Measurements from ENCODE around the gene ARHGEF16. TPM values are rescaled to one million over a fixed set of nuclear protein-coding genes. Genes with fewer than 3 reads are reported as not detected.
A peak's percentile ranks its signal among the peaks of the same experiment; 100 is the strongest.

The ARHGEF16 gene
- total RNA-seq, 1 donor from 2014 or later = 1.3 TPM

GRCh38 chr1:3473381-3473844 is 18.9 kb downstream of the ARHGEF16 start:
- Histone ChIP-seq H2AFZ (replicated peaks) (no peak overlapping the region), H3K36me3 (no peaks in the 10 kb centered on the region), H3K4me2 (no peak overlapping the region), H3K9ac (no peak overlapping the region), H3F3A (ENCODE audit: low read depth) (peaks cover 14% of the 10 kb centered on the region), H3K4me3 (no peak overlapping the region), H4K20me1 (ENCODE audit: low read depth) (no peaks in the 10 kb centered on the region), H3K27me3 (no peaks in the 10 kb centered on the region), H3K79me2 (ENCODE audit: low read depth) (no peaks in the 10 kb centered on the region), H3K9me3 (ENCODE audit: low read depth) (no peaks in the 10 kb centered on the region), H3K27ac (no peak overlapping the region), H3K4me1 (peaks cover 14% of the 10 kb centered on the region)
- Mint-ChIP-seq H3K4me1 (peaks cover 32% of the 10 kb centered on the region), H3K4me3 (peak overlapping the region; percentile 48), H3K36me3 (peaks cover 4% of the 10 kb centered on the region), H3K9me3 (peaks cover 4% of the 10 kb centered on the region), H3K27ac (peak overlapping the region; percentile 90), H3K27me3 (ENCODE audit: insufficient read depth, low read depth) (peaks cover 14% of the 10 kb centered on the region)
- TF ChIP-seq, protein P1, sequence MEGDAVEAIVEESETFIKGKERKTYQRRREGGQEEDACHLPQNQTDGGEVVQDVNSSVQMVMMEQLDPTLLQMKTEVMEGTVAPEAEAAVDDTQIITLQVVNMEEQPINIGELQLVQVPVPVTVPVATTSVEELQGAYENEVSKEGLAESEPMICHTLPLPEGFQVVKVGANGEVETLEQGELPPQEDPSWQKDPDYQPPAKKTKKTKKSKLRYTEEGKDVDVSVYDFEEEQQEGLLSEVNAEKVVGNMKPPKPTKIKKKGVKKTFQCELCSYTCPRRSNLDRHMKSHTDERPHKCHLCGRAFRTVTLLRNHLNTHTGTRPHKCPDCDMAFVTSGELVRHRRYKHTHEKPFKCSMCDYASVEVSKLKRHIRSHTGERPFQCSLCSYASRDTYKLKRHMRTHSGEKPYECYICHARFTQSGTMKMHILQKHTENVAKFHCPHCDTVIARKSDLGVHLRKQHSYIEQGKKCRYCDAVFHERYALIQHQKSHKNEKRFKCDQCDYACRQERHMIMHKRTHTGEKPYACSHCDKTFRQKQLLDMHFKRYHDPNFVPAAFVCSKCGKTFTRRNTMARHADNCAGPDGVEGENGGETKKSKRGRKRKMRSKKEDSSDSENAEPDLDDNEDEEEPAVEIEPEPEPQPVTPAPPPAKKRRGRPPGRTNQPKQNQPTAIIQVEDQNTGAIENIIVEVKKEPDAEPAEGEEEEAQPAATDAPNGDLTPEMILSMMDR (IDR thresholded peaks at IDR 0.05) = no peak
- TF ChIP-seq EZH2 (IDR thresholded peaks at IDR 0.05) (no peak), EZH2phosphoT487 (IDR thresholded peaks at IDR 0.05) (no peak)
- DNase-seq (ENCODE audit: low spot score) = no peak

GRCh38 chr1:3474016-3474415 is 19.6 kb downstream of the ARHGEF16 start:
- Histone ChIP-seq H4K20me1 (ENCODE audit: low read depth) (no peaks in the 10 kb centered on the region), H3K36me3 (no peaks in the 10 kb centered on the region), H3K4me1 (peaks cover 14% of the 10 kb centered on the region), H3K4me2 (no peak overlapping the region), H3F3A (ENCODE audit: low read depth) (peaks cover 14% of the 10 kb centered on the region), H3K27me3 (no peaks in the 10 kb centered on the region), H3K27ac (no peak overlapping the region), H3K9me3 (ENCODE audit: low read depth) (no peaks in the 10 kb centered on the region), H2AFZ (replicated peaks) (no peak overlapping the region), H3K79me2 (ENCODE audit: low read depth) (no peaks in the 10 kb centered on the region), H3K4me3 (no peak overlapping the region), H3K9ac (no peak overlapping the region)
- TF ChIP-seq EZH2 (IDR thresholded peaks at IDR 0.05) (no peak), EZH2phosphoT487 (IDR thresholded peaks at IDR 0.05) (no peak)
- TF ChIP-seq, protein P1 (IDR thresholded peaks at IDR 0.05) = no peak
- peaks cover 32% of the 10 kb centered on the region for H3K4me1 Mint-ChIP-seq
- H3K27ac Mint-ChIP-seq = peak overlapping the region; percentile 90
- peaks cover 4% of the 10 kb centered on the region for H3K9me3 Mint-ChIP-seq
- peaks cover 15% of the 10 kb centered on the region for H3K27me3 Mint-ChIP-seq (ENCODE audit: insufficient read depth, low read depth)
- H3K36me3 Mint-ChIP-seq = peaks cover 4% of the 10 kb centered on the region
- no peak overlapping the region for H3K4me3 Mint-ChIP-seq
- no peak for DNase-seq (ENCODE audit: low spot score)

DNA sequence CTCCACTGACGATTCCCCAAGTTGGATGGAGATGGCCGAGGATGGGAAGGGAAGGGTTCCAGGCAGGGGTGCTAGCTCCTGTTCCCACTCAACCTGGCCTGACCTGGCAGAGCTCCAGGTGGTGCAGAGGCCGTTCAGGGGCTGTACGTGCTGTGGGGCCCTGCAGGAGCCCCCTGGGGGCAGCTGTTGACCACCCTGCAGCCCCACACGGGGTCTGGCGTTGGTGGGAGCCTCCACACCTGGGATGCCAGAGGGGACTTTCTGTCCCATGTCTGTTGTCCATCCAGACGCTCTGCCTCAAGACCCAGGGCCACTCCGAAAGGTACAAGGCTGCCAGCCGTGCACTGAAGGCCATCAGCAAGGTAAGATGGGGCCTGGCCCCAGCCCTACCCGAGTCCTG is 20.0 kb downstream of the ARHGEF16 start:
- DNase-seq (ENCODE audit: low spot score) = no peak
- Mint-ChIP-seq H3K36me3 (peaks cover 4% of the 10 kb centered on the region), H3K27ac (no peak overlapping the region), H3K27me3 (ENCODE audit: insufficient read depth, low read depth) (peaks cover 15% of the 10 kb centered on the region), H3K4me3 (no peak overlapping the region), H3K4me1 (peaks cover 32% of the 10 kb centered on the region), H3K9me3 (peaks cover 4% of the 10 kb centered on the region)
- H3K36me3 ChIP-seq = no peaks in the 10 kb centered on the region
- H2AFZ ChIP-seq (replicated peaks) = no peak overlapping the region
- no peaks in the 10 kb centered on the region for H3K9me3 ChIP-seq (ENCODE audit: low read depth)
- no peaks in the 10 kb centered on the region for H3K27me3 ChIP-seq
- no peak overlapping the region for H3K4me3 ChIP-seq
- no peak overlapping the region for H3K27ac ChIP-seq
- no peak overlapping the region for H3K9ac ChIP-seq
- TF ChIP-seq EZH2 (IDR thresholded peaks at IDR 0.05) (no peak), EZH2phosphoT487 (IDR thresholded peaks at IDR 0.05) (no peak)
- TF ChIP-seq, protein P1 (IDR thresholded peaks at IDR 0.05) = no peak
- peaks cover 14% of the 10 kb centered on the region for H3K4me1 ChIP-seq
- H3K4me2 ChIP-seq = no peak overlapping the region
- no peaks in the 10 kb centered on the region for H3K79me2 ChIP-seq (ENCODE audit: low read depth)
- peaks cover 14% of the 10 kb centered on the region for H3F3A ChIP-seq (ENCODE audit: low read depth)
- no peaks in the 10 kb centered on the region for H4K20me1 ChIP-seq (ENCODE audit: low read depth)
